Nephron progenitor cell (in vitro differentiated cells): ENCODE data around the gene GNMT.

Experiments used
- DNase-seq: peaks from one replicate; pipeline ENCODE4 v3.0.0; 2021
- H3K27ac Mint-ChIP-seq: 2 replicates; pipeline ENCODE4 v1.8.0; 2021; ENCODE audit warnings: mild to moderate bottlenecking, moderate library complexity, mixed read lengths
- H3K27me3 Mint-ChIP-seq: 2 replicates; pipeline ENCODE4 v1.8.0; 2021; ENCODE audit warnings: mild to moderate bottlenecking, low read depth, mixed read lengths; ENCODE audit not compliant: poor library complexity
- H3K36me3 Mint-ChIP-seq: 2 replicates; pipeline ENCODE4 v1.8.0; 2021; ENCODE audit warnings: low read depth, mixed read lengths
- H3K4me1 Mint-ChIP-seq: 2 replicates; pipeline ENCODE4 v1.8.0; 2021; ENCODE audit warnings: mixed read lengths
- H3K4me3 Mint-ChIP-seq: 2 replicates; pipeline ENCODE4 v1.8.0; 2021; ENCODE audit warnings: mild to moderate bottlenecking, moderate library complexity, mixed read lengths
- H3K9me3 Mint-ChIP-seq: 2 replicates; pipeline ENCODE4 v1.8.0; 2021; ENCODE audit warnings: mild to moderate bottlenecking, moderate library complexity, mixed read lengths
- TF ChIP-seq, protein P1 (sequence below): fragments of 200-600 bp; sonication (generic); IDR thresholded peaks from 2 replicates; pipeline ENCODE4 v1.5.0; 2021; ENCODE audit warnings: antibody characterized with exemption

GNMT gene

DNA sequence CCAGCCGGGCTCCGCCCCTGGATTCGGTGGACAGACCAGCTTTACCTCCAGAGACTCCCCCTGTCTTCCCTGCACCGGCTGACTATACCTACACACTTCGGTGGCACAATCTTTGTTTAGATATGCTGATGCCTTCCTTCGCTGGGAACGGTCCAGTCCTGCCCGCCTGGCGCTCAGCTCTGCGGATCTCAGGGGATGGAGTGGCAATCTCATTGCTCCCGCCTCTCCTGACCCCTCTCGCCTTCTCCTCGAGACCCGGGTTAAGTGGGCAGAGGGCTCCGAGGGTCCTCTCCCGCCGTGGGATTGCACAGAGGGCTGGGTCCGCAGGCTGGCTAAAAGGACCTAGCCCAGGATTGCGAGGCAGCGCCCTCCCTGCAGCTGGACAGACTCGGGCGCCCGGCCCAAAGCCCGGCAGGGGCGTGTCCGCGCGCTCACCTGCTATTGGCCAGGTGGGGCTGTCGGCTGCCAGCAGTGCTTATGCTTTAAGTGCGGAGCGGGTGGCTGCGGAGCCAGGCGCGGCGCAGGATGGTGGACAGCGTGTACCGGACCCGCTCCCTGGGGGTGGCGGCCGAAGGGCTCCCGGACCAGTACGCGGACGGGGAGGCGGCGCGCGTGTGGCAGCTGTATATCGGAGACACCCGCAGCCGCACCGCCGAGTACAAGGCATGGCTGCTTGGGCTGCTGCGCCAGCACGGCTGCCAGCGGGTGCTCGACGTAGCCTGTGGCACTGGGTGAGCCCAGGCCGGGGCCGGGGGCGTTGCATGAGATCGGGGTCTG, at the start of gene GNMT:
Gene GNMT, plus strand, starts transcription at position 512 of the 777 bp plus-strand sequence. Its CDS starts 14 bp downstream, at position 526.
- TF ChIP-seq, protein P1, sequence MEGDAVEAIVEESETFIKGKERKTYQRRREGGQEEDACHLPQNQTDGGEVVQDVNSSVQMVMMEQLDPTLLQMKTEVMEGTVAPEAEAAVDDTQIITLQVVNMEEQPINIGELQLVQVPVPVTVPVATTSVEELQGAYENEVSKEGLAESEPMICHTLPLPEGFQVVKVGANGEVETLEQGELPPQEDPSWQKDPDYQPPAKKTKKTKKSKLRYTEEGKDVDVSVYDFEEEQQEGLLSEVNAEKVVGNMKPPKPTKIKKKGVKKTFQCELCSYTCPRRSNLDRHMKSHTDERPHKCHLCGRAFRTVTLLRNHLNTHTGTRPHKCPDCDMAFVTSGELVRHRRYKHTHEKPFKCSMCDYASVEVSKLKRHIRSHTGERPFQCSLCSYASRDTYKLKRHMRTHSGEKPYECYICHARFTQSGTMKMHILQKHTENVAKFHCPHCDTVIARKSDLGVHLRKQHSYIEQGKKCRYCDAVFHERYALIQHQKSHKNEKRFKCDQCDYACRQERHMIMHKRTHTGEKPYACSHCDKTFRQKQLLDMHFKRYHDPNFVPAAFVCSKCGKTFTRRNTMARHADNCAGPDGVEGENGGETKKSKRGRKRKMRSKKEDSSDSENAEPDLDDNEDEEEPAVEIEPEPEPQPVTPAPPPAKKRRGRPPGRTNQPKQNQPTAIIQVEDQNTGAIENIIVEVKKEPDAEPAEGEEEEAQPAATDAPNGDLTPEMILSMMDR: no peak
- H3K4me1 Mint-ChIP-seq: peaks cover 6% of the 10 kb centered on the region
- DNase-seq: peak; percentile 74
- peaks cover 3% of the 10 kb centered on the region for H3K9me3 Mint-ChIP-seq
- peaks cover 19% of the 10 kb centered on the region for H3K36me3 Mint-ChIP-seq
- H3K27ac Mint-ChIP-seq: no peak within 1 kb of the TSS
- H3K4me3 Mint-ChIP-seq: peak within 1 kb of the TSS; percentile 82
- H3K27me3 Mint-ChIP-seq: peaks cover 62% of the 10 kb centered on the region

DNA sequence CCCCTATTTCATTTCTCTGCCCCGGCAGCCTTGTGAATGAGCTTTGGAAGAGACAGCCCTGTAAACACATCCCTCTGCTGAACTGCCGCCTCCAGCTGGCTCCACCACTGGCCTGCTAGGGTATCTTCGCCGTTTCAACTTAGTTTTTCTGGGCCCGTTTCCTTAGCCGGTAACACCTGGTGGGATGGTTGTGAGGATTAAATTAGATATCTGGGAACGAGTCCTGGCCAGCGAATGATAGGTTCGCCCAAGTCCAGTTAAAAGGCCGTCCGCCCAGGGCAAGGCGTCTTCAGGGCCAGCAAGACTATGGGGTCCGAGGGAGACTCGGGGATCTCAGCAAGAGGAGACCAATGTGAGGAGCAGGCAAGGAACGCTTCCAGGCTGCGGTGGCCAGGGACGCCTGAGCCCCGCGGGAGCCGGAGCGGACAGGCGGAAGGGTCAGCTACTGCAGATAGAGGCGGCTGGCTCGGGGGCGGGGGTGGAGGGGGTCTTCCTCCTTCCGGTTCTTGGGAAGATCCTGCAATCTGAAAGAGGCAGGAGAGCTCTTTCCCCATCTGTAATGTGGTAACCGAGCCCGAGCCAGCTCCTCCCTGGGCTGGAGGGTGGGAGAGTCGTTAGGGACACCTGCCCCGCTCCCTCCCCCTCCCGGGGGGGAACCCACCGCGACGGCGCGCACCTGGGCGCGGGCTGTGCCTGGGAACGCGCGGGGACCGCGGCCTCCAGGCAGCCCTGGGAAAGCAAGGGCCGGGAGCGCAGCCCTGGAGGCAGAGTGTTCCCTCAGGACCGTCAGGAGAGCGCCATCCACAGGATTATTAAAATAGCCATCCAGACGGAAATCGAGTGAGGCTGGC, 49.2 kb upstream of the GNMT start:
- peak overlapping the region; percentile 27 for H3K27ac Mint-ChIP-seq
- peaks cover 14% of the 10 kb centered on the region for H3K27me3 Mint-ChIP-seq
- TF ChIP-seq, protein P1: no peak
- DNase-seq: peak; percentile 72
- H3K36me3 Mint-ChIP-seq: no peaks in the 10 kb centered on the region
- H3K4me3 Mint-ChIP-seq: peak overlapping the region; percentile 83
- H3K9me3 Mint-ChIP-seq: no peaks in the 10 kb centered on the region
- peaks cover 15% of the 10 kb centered on the region for H3K4me1 Mint-ChIP-seq

- H3K9me3 Mint-ChIP-seq: no peaks in the 10 kb centered on the region
- no peaks in the 10 kb centered on the region for H3K36me3 Mint-ChIP-seq
- no peak overlapping the region for H3K27ac Mint-ChIP-seq
- no peak overlapping the region for H3K4me3 Mint-ChIP-seq
- peaks cover 11% of the 10 kb centered on the region for H3K27me3 Mint-ChIP-seq
- H3K4me1 Mint-ChIP-seq: peaks cover 5% of the 10 kb centered on the region
- TF ChIP-seq, protein P1: no peak
- DNase-seq: no peak
Measured at GRCh38 chr6:42914546-42914945, 46.0 kb upstream of the GNMT start.

- Mint-ChIP-seq H3K4me1 (peaks cover 5% of the 10 kb centered on the region), H3K36me3 (no peaks in the 10 kb centered on the region), H3K27ac (no peak within 1 kb of the TSS), H3K9me3 (no peaks in the 10 kb centered on the region), H3K27me3 (peaks cover 11% of the 10 kb centered on the region), H3K4me3 (no peak within 1 kb of the TSS)
- DNase-seq: no peak
- TF ChIP-seq, protein P1: no peak
Measured at GRCh38 chr6:42915732-42916131, 44.8 kb upstream of the GNMT start, which contains the start of gene PTCRA. PTCRA (plus strand) TSS chr6:42916053; CDS start chr6:42916070, 17 bp downstream.

DNA sequence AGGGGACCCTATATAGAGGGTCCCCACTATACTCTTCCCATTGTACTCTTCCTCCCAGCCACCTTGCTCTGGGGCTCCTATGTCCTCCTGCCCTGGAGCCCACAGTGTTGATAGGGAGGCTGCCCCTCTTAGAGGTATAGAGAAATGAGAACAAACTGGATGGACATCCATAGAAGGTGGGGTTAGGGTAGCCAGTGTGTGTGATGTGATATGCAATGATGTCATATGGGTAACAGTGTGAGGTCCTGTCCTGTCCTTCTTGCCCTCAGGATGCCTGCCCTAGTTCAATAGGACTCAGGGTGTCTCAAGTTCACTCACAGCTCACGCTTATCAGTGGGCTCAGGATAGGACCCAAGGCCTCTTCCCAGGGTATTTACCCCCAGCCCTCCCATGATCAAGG, 44.3 kb upstream of the GNMT start:
- Mint-ChIP-seq H3K4me1 (peaks cover 1% of the 10 kb centered on the region), H3K36me3 (no peaks in the 10 kb centered on the region), H3K27ac (no peak overlapping the region), H3K4me3 (no peak overlapping the region), H3K9me3 (no peaks in the 10 kb centered on the region), H3K27me3 (peaks cover 11% of the 10 kb centered on the region)
- TF ChIP-seq, protein P1: no peak
- no peak for DNase-seq
